Measurements from ENCODE around the gene B4GALT6.

The B4GALT6 gene

DNA sequence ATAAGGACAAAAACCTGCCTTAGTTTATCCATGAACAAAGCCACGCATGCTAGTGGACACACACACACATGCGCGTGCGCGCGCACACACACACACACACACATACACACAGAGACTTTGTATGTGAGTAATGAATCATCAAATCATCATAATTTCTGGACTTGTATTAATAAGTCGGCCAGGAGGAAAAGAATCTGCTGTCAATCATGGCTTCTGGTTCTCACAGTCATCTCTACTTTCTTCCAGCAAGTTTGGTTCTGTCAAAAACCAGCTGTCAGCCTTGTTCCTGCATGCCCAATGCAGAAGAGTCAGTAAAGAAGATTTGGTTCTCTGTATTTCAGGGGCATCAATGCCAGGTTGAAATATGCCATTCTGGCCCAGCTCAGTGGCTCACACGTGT lies 93.8 kb downstream of the B4GALT6 start:
- TF ChIP-seq, protein P1, sequence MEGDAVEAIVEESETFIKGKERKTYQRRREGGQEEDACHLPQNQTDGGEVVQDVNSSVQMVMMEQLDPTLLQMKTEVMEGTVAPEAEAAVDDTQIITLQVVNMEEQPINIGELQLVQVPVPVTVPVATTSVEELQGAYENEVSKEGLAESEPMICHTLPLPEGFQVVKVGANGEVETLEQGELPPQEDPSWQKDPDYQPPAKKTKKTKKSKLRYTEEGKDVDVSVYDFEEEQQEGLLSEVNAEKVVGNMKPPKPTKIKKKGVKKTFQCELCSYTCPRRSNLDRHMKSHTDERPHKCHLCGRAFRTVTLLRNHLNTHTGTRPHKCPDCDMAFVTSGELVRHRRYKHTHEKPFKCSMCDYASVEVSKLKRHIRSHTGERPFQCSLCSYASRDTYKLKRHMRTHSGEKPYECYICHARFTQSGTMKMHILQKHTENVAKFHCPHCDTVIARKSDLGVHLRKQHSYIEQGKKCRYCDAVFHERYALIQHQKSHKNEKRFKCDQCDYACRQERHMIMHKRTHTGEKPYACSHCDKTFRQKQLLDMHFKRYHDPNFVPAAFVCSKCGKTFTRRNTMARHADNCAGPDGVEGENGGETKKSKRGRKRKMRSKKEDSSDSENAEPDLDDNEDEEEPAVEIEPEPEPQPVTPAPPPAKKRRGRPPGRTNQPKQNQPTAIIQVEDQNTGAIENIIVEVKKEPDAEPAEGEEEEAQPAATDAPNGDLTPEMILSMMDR (IDR thresholded peaks at IDR 0.05; ENCODE audit: low read depth, low read length, missing control alignments): no peak
- H3K4me3 ChIP-seq (ENCODE audit: low read depth, low read length): no peak overlapping the region
- DNase-seq (ENCODE audit: low read depth): no peak

DNA sequence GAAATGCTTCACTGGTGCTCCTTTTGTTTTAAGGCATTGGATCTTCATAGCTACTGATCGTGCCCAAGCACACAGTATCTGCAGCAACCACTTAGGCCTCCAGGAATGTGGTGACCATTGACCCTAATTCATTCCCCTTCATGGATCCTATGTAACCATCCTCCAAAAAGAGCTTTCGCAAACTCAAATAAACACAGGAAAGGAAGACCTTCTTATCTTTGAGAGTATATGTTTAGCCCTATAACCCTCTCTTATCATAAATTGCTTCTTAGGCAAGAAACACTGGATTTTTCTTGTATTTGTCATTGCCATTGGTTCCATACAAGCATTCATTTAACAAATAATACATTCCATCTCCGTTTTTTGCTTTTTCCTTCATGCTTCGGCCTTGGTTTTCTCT lies 96.9 kb downstream of the B4GALT6 start:
- no peak for DNase-seq (ENCODE audit: low read depth)
- TF ChIP-seq, protein P1 (IDR thresholded peaks at IDR 0.05; ENCODE audit: low read depth, low read length, missing control alignments): no peak
- no peak overlapping the region for H3K4me3 ChIP-seq (ENCODE audit: low read depth, low read length)

- DNase-seq (ENCODE audit: low read depth): no peak
- TF ChIP-seq, protein P1 (IDR thresholded peaks at IDR 0.05; ENCODE audit: low read depth, low read length, missing control alignments): no peak
- no peak overlapping the region for H3K4me3 ChIP-seq (ENCODE audit: low read depth, low read length)
Observed at GRCh38 chr18:31586616-31587015, 97.8 kb downstream of the B4GALT6 start.

- no peak for DNase-seq (ENCODE audit: low read depth)
- H3K4me3 ChIP-seq (ENCODE audit: low read depth, low read length): no peak overlapping the region
- TF ChIP-seq, protein P1 (IDR thresholded peaks at IDR 0.05; ENCODE audit: low read depth, low read length, missing control alignments): no peak
Observed at GRCh38 chr18:31585991-31586390, 98.4 kb downstream of the B4GALT6 start.

- no peak for DNase-seq (ENCODE audit: low read depth)
- TF ChIP-seq, protein P1 (IDR thresholded peaks at IDR 0.05; ENCODE audit: low read depth, low read length, missing control alignments): no peak
Observed at GRCh38 chr18:31583185-31583854, 101.1 kb downstream of the B4GALT6 start.

DNA sequence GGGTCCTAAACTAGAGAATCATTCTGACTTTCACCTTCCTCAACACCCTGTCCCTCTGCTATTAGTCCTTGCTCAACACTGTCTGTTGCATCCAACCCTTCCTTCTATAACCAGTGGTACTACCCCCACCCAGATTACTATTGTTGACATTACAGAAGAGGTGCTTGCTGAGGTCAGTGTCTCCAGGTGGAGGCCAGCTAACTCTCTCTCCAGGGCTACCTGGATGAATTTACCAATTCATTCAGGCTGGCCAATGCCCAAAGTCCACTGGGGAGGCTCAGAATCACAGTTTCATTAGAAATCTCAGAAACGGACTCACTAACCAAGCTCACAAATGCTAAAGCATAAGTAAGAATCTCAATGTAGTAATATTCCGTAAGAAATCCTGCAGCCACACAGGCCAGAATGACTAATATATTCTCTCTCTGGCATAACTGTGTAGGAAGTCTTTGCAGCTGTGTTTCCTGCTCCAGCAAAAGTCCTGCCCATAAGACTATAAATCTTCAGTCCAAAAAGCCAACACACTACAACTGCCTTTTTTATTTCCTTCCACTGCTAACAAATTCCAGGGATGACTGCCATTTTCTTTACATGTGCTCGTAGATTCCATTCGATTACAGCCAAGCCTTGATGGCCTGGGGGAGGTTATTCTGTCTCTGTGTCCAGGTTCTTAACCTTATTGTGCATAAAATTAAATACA lies 102.7 kb downstream of the B4GALT6 start:
- DNase-seq (ENCODE audit: low read depth): no peak
- H3K4me3 ChIP-seq (ENCODE audit: low read depth, low read length): no peak overlapping the region
- TF ChIP-seq, protein P1 (IDR thresholded peaks at IDR 0.05; ENCODE audit: low read depth, low read length, missing control alignments): no peak

More at GRCh38 chr18:31583185-31583854, 101.1 kb downstream of the B4GALT6 start:
- H3K4me3 ChIP-seq (ENCODE audit: low read depth, low read length): no peak overlapping the region

Measured in GM12864 (cell line).